MCF 10A (cell line): ENCODE measurements around the gene HHIPL1. TPM values are rescaled to one million over a fixed set of nuclear protein-coding genes. Genes with fewer than 3 reads are reported as not detected.

Experiments used
- BruUV-seq: library from RNA; stranded (reverse); fragments of 400-500 nt; replicated peaks from 2 replicates; lab custom pipeline; 2021; lab: Mats Ljungman, UMichigan
- CTCF ChIA-PET: fragments of 300-600 bp; sonication (Branson Sonifier 250); formaldehyde crosslinking; extraction: SDS; loops from one replicate; lab custom pipeline; 2021; ENCODE audit warnings: antibody characterized with exemption, inconsistent platforms; lab: Yijun Ruan, JAX
- POLR2A ChIA-PET: fragments of 300-600, 350-650 bp; sonication (Branson Sonifier 250); formaldehyde crosslinking; extraction: SDS; loops from one replicate; lab custom pipeline; 2020; ENCODE audit warnings: antibody characterized with exemption, inconsistent platforms; lab: Yijun Ruan, JAX
- DNase-seq: peaks from one replicate; pipeline ENCODE4 v3.0.0-alpha.2; 2018; ENCODE audit not compliant: unreplicated experiment
- H3K27ac Mint-ChIP-seq: one replicate; pipeline ENCODE4 v1.8.0; 2022; ENCODE audit warnings: mild to moderate bottlenecking, low read depth, mixed read lengths; ENCODE audit not compliant: unreplicated experiment
- H3K27me3 Mint-ChIP-seq: one replicate; pipeline ENCODE4 v1.8.0; 2022; ENCODE audit warnings: mixed read lengths; ENCODE audit not compliant: insufficient read depth, unreplicated experiment
- H3K36me3 Mint-ChIP-seq: one replicate; pipeline ENCODE4 v1.8.0; 2022; ENCODE audit warnings: mild to moderate bottlenecking, moderate library complexity, mixed read lengths; ENCODE audit not compliant: insufficient read depth, unreplicated experiment
- H3K4me1 Mint-ChIP-seq: one replicate; pipeline ENCODE4 v1.8.0; 2022; ENCODE audit warnings: mixed read lengths; ENCODE audit not compliant: insufficient read depth, unreplicated experiment
- H3K4me3 Mint-ChIP-seq: one replicate; pipeline ENCODE4 v1.8.0; 2022; ENCODE audit warnings: mild to moderate bottlenecking, moderate library complexity, mixed read lengths; ENCODE audit not compliant: unreplicated experiment
- H3K9me3 Mint-ChIP-seq: one replicate; pipeline ENCODE4 v1.8.0; 2022; ENCODE audit warnings: mixed read lengths; ENCODE audit not compliant: unreplicated experiment
- CTCF ChIP-seq: fragments of 200-600 bp; IDR thresholded peaks from one replicate; pipeline ENCODE4 v1.8.0; 2022; ENCODE audit warnings: antibody characterized with exemption, mild to moderate bottlenecking; ENCODE audit not compliant: unreplicated experiment
- intact Hi-C: fragments of 100-400 bp; cut with micrococcal nuclease; formaldehyde crosslinking; loops from 2 replicates; pipeline ENCODE4 v1.14.1; 2022
- total RNA-seq: library from RNA; stranded (reverse); gene quantifications from 2 replicates; pipeline ENCODE4 v1.2.3, GENCODE V29; 2022

The HHIPL1 gene
- total RNA-seq, 1 experiment from 2014 or later = not detected

- Mint-ChIP-seq H3K27ac (no peak overlapping the region), H3K4me1 (no peaks in the 10 kb centered on the region), H3K9me3 (peaks cover 13% of the 10 kb centered on the region), H3K27me3 (no peaks in the 10 kb centered on the region), H3K36me3 (no peaks in the 10 kb centered on the region), H3K4me3 (no peak overlapping the region)
- TF ChIP-seq CTCF = no peak
- ChIA-PET CTCF (interaction anchor here (0.6 to 2.4 kb wide), 2 partner anchors 14 to 409 kb away, joined by 6 to 10 read pairs; no protein-coding TSS in a partner anchor), POLR2A (interaction anchor here (1.5 kb wide), 1 partner anchor 32 kb away, joined by 3 read pairs; the partner anchor contains the start of gene CYP46A1)
- intact Hi-C loops = no loop called here
- BruUV-seq = no TSS peak
- DNase-seq = no peak
Measured at GRCh38 chr14:99716091-99716849, 71.3 kb downstream of the HHIPL1 start.

- DNase-seq = no peak
- H3K4me3 Mint-ChIP-seq = no peak overlapping the region
- intact Hi-C loops = no loop called here
- ChIA-PET CTCF (interaction anchor here (1.1 kb wide), 1 partner anchor 30 kb away, joined by 3 read pairs; no protein-coding TSS in a partner anchor), POLR2A (interaction anchor here (1.5 kb wide), 1 partner anchor 33 kb away, joined by 3 read pairs; the partner anchor contains the start of gene CYP46A1)
- no peak overlapping the region for H3K27ac Mint-ChIP-seq
- BruUV-seq = no TSS peak
- no peaks in the 10 kb centered on the region for H3K27me3 Mint-ChIP-seq
- H3K4me1 Mint-ChIP-seq = no peaks in the 10 kb centered on the region
- no peaks in the 10 kb centered on the region for H3K36me3 Mint-ChIP-seq
- no peak for TF ChIP-seq CTCF
- H3K9me3 Mint-ChIP-seq = peaks cover 10% of the 10 kb centered on the region
Measured at GRCh38 chr14:99716850-99717681, 72.1 kb downstream of the HHIPL1 start.

- H3K9me3 Mint-ChIP-seq = peaks cover 4% of the 10 kb centered on the region
- ChIA-PET POLR2A (interaction anchor here (1.5 kb wide), 1 partner anchor 34 kb away, joined by 3 read pairs; the partner anchor contains the start of gene CYP46A1), CTCF (interaction anchor here (1.1 kb wide), 1 partner anchor 31 kb away, joined by 3 read pairs; no protein-coding TSS in a partner anchor)
- no peaks in the 10 kb centered on the region for H3K27me3 Mint-ChIP-seq
- H3K4me3 Mint-ChIP-seq = no peak overlapping the region
- H3K36me3 Mint-ChIP-seq = no peaks in the 10 kb centered on the region
- no peak for TF ChIP-seq CTCF
- DNase-seq = no peak
- no peak overlapping the region for H3K27ac Mint-ChIP-seq
- no peaks in the 10 kb centered on the region for H3K4me1 Mint-ChIP-seq
- no TSS peak for BruUV-seq
- intact Hi-C loops = no loop called here
Measured at GRCh38 chr14:99717682-99718013, 72.7 kb downstream of the HHIPL1 start.
